ENCODE results near the gene ARL13B. TPM values are rescaled to one million over a fixed set of nuclear protein-coding genes. Genes with fewer than 3 reads are reported as not detected.

Gene ARL13B
- total and polyA plus RNA-seq, 2 of the 13 experiments (the other 11 are each of a cell fraction or from before 2014, with no cell fraction given) = 2.2 to 9.6 TPM

GRCh38 chr3:94004301-94004910 is 24.5 kb downstream of the ARL13B start:
- H3K4me2 ChIP-seq (ENCODE audit: low read depth, low read length) = peak overlapping the region; percentile 55
- H3K79me2 ChIP-seq (ENCODE audit: insufficient read depth, low read length) = no peaks in the 10 kb centered on the region
- FAIRE-seq = peak; percentile 39
- no peaks in the 10 kb centered on the region for H3K4me1 ChIP-seq (ENCODE audit: insufficient read depth, low read length)
- peak overlapping the region; percentile 11 for H3K27ac ChIP-seq (ENCODE audit: extremely low read length, insufficient read depth, low read length)
- no peaks in the 10 kb centered on the region for H4K20me1 ChIP-seq (ENCODE audit: insufficient read depth, low read length)
- peak; percentile 60 for DNase-seq (ENCODE audit: low spot score)
- H3K4me3 ChIP-seq (replicated peaks in 1 of 3; ENCODE audit: insufficient read depth in 1 of 3, low read depth in 2 of 3, low read length in 3 of 3) = 0 out of 6 replicates have a peak overlapping the region, but pooled peaks of 1 of the 3 experiments have one; percentile 31
- WGBS (ENCODE audit: low lambda C conversion rate) = 9% methylated on average over 4 of the region's 4 CpGs
- peak overlapping the region; percentile 16; the same call in 1 of the 2 replicates for H3K9ac ChIP-seq (ENCODE audit: insufficient read depth, low read depth, low read length)
- H3K9me3 ChIP-seq (ENCODE audit: low read length) = no peaks in the 10 kb centered on the region
- H2AFZ ChIP-seq (ENCODE audit: low read length) = peak overlapping the region; percentile 57
- ChIA-PET CTCF (ENCODE audit: low intra/inter-chr PET ratio, low total read pairs) (interaction anchor here (1.9 kb wide), 1 partner anchor 65 kb away, joined by 25 read pairs; no protein-coding TSS in a partner anchor), POLR2A (interaction anchor here (1.3 kb wide), 1 partner anchor 31 kb away, joined by 3 read pairs; the partner anchor contains the start of gene PROS1)
- ATAC-seq = peak; percentile 67
- BruUV-seq (replicated peaks) = no TSS peak
- in situ Hi-C loops (cut with HindIII; ENCODE audit: extremely low pct_ligation_motif_present, low pct_unique_long_range_greater_than_20kb) = loop anchor here (10.0 kb wide), 1 partner anchor 60 kb away; the partner anchor contains the start of genes DHFR2 and NSUN3
- H3K36me3 ChIP-seq (replicated peaks in 1 of 2; ENCODE audit: control insufficient read depth in 1 of 2, insufficient read depth in 2 of 2, low read length in 2 of 2) = no peaks in the 10 kb centered on the region
- intact Hi-C loops (cut with micrococcal nuclease; ENCODE audit: unreplicated experiment) = loop anchor here (1.0 to 10.0 kb wide), 4 partner anchors 31 to 240 kb away; partner anchors contain the start of genes NSUN3 and PROS1
- H3K27me3 ChIP-seq (ENCODE audit: control insufficient read depth in 1 of 2, insufficient read depth in 2 of 2, low read length in 2 of 2) = no peaks in the 10 kb centered on the region
- TF ChIP-seq ZBTB21 (CRISPR knock-in tag; IDR thresholded peaks at IDR 0.05) (no peak), TEAD3 (CRISPR knock-in tag; optimal IDR thresholded peaks at IDR 0.05; ENCODE audit: borderline replicate concordance) (peak; percentile 41), BCL6 (CRISPR knock-in tag; IDR thresholded peaks at IDR 0.05) (no peak), ZNF552 (CRISPR knock-in tag; IDR thresholded peaks at IDR 0.05; ENCODE audit: borderline replicate concordance) (no peak), CENPT (CRISPR knock-in tag; IDR thresholded peaks at IDR 0.05; ENCODE audit: low read depth) (no peak), CTCF (CRISPR knock-in tag; IDR thresholded peaks at IDR 0.05) (peak; percentile 81), SMC3 (IDR thresholded peaks at IDR 0.05; ENCODE audit: low read length) (peak; percentile 67), ZNF124 (CRISPR knock-in tag; IDR thresholded peaks at IDR 0.05) (0 out of 2 replicates have a peak, but pooled peaks have one; percentile 36), ARID5B (CRISPR knock-in tag; IDR thresholded peaks at IDR 0.05) (peak; percentile 15; the same call in 1 of the 2 replicates), ZC3H13 (CRISPR knock-in tag; IDR thresholded peaks at IDR 0.05) (no peak), STAG1 (CRISPR knock-in tag; IDR thresholded peaks at IDR 0.05) (peak; percentile 71), NFYC (CRISPR knock-in tag; IDR thresholded peaks at IDR 0.05) (no peak), ZNF569 (CRISPR knock-in tag; IDR thresholded peaks at IDR 0.05; ENCODE audit: borderline replicate concordance) (no peak), IRF2 (CRISPR knock-in tag; IDR thresholded peaks at IDR 0.05) (0 out of 2 replicates have a peak, but pooled peaks have one; percentile 46), FOXA3 (CRISPR knock-in tag; IDR thresholded peaks at IDR 0.05) (0 out of 2 replicates have a peak, but pooled peaks have one; percentile 13), HMGXB4 (CRISPR knock-in tag; IDR thresholded peaks at IDR 0.05; ENCODE audit: borderline replicate concordance in 1 of 2, low read depth in 1 of 2) (0 out of 4 replicates have a peak, but pooled peaks of 1 of the 2 experiments have one; percentile 25), KMT2B (CRISPR knock-in tag; IDR thresholded peaks at IDR 0.05) (0 out of 2 replicates have a peak, but pooled peaks have one; percentile 37)
